22Rv1 (cell line): ENCODE data around the gene FKBP2.

Source experiments
- CTCF ChIP-seq: fragments of 450-650 bp; IDR thresholded peaks from 2 replicates; pipeline ENCODE4 v1.5.1; 2017; ENCODE audit warnings: mild to moderate bottlenecking
- ZFX ChIP-seq: fragments of 450-650 bp; IDR thresholded peaks from 2 replicates; pipeline ENCODE4 v1.6.1; 2017; ENCODE audit warnings: antibody characterized with exemption, borderline replicate concordance

- TF ChIP-seq CTCF (no peak), ZFX (no peak)
Measured at GRCh38 chr11:64249038-64249437, 8.1 kb downstream of the FKBP2 start.
